Measurements from ENCODE around the gene ABHD6.
"Not testable (repeated sequence)": the region's sequence is repeated elsewhere in the genome, so short reads cannot be mapped to it uniquely, and the experiment has no call there.

Gene ABHD6

DNA sequence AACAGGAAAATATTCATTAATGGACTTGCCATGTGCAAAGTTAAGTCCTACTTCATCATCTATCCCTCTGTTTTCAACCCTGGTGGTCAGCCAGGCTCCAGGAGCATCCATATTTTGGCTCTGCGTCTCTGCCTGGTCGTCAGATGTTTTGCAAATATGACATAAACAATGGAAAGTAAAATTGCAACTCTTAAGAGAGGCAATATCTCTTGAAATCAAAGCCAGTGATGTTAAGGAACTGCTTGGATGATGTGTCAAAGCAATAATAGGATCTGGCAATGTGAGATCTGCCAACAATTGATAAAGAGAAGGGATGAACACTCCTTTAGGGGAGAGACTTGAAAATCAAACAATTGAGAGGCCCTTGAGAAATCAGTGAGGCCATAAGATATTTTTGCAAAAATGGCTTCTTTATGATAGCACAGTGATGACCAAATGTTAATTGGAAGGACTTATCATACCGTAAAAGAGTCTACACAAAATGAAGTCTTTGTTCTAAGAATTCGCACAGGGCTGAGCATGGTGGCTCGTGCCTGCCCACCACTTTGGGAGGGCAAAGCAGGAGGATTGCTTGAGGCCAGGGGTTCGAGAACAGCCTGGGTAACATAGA, 6.5 kb downstream of the ABHD6 start:
- DNase-seq = no peak

DNA sequence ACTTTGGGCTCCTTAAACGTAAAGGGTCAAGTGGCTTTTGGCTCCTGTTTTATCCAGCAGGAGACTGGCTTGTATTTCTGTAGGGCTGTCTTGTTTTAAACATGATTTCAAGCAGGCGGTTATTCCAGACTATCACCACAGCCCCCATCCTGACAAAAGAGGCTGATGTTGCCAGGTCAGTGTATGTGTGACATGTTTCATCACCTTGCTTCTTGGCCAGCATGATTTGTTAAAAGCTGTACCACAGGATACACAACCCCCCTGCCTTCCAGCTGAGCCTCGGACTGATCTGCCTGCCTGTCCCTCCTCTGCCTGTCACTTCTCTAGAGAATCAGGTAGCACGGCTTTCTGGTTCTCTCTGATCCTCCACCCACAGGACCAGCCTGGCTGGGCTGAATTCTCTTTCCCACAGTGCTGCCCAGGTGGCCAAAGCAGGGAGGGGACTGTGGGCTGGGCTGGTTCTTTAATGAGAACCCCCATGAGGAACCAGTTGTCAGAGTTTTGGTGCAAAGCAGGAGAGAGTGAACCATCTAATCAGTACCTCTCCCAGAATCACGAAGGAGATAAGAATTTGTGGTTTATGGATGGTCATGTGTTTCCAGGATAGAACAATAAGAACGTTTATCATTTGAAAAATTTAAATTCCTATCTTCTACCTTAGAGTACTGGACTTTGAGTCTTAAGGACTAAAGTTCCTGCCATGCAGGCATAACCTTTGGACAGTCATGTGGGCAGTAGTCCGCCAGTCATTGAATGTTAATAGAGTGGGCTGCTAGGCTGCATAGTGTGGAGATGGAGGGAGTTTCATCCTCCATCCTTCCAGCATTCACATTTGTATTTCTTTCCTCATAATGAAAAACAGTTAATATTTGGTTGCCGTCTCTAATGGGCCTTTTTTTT, 8.8 kb downstream of the ABHD6 start:
- no peak for DNase-seq

DNA sequence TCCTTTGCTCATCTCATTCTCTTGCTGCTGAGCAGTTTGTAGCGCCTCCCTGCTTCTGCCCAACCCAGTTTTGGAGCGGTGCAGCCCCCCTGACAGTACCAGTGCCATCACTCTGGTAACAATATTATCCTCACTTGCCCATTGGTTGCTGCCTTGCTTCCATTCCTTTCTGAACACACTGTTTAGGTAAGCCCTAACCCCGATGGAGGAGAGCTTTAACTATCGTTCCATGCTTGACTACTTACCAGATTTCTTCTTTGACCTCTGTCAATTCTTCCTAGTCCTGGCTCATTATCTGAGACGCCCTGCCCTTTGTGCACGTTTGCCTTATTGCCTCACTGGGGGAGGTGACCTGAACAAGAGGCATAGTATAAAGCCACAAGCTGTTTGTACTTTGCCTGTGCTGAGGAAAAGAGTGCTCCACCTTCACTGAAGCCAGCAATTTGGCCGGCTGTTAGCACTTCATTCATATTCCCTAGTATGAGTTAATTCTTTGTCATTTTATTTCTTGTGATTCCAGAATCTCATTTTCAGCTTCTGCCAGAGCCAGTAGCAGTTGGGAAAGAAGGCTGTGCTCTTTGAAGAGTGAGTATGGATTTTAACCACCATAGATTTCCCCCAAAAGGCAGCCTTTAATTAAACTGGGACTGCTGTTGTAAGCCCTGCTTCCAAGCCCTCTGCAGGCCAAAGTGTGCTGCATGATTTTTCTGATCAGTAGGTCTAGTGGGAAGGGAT, 11.9 kb downstream of the ABHD6 start:
- no peak for DNase-seq

DNA sequence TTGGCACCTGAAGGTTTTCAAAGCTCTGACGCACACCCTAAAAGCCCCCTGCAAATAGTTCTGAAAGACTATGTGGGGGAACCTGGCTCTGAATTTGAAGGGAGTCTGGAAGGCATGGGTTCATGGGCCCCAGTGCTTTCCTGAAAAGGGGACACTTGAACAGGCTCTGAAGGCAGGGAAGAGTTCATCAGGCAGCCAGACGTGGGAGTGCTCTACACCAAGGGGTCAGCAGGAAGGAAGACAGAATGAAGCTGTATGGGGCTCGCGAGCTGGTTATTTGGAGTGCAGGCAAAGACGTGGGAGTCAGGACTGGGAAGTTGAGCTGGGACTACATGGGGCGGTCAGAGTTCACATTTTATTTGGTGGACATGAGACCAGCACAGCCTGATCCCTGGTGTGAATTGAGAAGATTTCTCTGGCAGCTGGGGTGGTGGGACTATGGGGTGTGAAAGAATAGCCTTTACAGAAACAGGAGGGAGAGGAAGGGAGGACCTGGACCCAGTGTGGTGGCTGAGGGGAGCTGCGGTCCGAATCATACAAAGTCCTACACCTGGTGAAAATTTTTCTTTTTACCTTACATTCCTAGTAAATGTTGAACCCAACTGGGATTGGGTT, 12.6 kb downstream of the ABHD6 start:
- no peak for DNase-seq

DNA sequence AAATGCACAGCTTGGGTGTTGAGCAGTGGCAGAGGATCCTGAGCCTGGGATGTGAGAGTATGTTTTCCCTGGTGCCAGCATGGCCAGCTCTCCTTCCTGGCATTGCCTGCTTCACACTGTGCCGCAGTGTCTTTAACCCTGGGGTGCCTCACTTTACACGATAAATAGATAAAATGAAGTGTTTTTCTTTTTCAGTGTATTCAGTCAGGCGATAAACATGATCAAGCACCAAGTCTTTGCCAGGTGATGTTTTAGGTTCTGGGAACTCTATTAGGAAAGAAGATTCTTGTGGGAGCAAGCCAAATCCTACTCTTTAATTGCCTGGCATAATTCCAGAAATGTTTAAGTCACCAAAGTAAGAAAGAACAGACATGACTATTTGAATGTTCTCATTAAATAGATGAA, 14.0 kb downstream of the ABHD6 start:
- no peak for DNase-seq

DNA sequence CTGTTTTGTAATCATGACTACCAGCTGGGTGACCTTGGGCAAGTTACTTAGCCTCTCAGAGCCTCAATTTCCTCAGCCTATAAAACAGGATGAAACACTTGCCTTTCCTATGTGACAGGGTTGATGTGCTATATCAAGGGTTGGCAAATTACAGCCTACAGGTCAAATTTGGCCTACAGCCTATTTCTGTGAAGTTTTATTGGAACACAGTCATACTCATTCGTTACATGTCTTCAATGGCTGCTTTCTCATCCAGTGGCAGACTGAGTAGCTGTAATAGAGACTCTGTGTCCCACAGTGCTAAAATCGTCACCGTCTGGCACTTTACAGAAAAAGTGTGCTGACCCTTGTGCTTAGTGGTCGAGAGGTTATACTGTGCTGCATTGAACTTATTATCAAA, 16.6 kb downstream of the ABHD6 start:
- no peak for DNase-seq

DNA sequence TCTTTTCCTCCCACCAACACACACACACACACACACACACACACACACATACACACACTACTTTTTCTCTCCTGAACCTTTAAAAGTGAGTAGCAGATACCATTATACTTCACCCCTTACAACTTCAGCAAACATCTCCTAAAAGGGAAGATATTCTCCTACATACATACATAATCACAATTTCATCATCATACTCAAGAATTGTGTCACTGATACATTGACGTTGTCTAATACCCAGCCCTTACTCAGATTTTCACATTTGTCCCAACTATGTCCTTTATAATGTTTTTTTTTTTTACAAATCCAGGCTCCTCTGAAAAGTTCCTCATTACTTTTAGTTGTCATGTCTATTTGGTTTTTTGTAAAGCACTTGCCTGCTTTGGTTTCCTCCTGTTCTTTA, 18.5 kb downstream of the ABHD6 start:
- no peak for DNase-seq

DNA sequence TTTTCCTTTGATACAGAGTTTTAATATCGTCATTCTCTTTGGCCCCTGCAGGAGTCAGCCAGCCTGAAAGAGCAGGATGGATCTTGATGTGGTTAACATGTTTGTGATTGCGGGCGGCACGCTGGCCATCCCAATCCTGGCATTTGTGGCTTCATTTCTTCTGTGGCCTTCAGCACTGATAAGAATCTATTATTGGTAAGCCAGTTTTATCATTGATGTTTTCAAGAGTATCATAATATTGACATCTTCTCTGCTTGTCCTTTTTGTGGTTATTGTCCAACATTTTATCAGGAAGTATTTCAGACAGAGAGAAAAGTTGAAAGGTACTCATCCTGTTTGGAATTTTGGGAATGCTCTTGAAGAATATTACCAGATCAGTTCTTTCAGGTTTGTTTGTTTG, 18.9 kb downstream of the ABHD6 start:
- DNase-seq = no peak

DNA sequence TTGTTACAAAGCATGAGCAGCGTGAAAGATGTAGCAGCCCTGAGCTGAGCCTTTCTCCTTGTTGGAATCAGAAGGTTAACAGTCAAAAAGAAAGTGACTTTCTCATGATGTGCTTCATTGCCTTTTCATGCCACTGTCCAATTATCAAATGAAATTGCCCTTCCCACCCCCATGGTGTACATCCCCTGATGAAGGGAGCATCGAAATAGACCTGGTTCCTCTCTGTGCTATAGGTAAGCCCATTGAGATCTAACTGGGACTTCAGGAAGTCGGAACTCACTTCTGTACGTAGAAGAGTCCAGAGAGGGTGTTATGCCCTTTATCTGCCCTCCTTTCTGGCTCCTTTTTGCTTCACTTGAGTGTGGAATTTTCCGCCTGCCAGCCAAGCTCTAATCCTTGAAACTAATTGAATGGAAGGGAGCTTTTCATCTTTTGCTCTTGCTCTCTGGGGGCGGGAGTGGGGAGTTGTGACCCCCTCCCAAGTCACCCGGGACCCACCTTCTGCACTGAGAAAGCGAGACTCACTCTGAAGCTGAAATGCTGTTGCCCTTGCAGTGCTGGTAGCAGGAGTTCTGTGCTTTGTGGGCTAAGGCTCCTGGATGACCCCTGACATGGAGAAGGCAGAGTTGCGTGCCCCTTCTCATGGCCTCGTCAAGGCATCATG, 20.9 kb downstream of the ABHD6 start:
- no peak for DNase-seq

DNA sequence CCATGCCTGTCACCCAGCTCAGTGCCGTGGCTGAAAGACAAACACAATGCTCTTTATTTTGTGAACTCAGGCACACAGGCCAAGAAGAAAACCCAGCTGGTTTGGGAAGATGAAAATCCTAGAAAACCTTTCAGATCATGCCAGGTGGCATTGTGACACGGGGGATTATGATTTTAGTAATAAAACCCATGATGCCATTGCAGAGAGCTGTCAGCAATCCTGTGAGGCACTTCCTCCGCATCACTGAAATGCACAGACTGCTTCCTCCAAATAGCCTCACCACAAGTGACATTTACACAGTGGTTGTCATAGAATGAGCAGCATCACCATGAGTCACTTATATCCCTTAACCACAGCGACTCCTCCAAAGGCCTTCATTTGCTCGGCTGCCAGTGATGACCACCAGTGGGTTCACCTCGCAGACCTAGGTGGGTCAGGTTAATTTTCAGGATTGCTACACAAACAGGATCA, 22.7 kb downstream of the ABHD6 start:
- DNase-seq = peak; percentile 56

DNA sequence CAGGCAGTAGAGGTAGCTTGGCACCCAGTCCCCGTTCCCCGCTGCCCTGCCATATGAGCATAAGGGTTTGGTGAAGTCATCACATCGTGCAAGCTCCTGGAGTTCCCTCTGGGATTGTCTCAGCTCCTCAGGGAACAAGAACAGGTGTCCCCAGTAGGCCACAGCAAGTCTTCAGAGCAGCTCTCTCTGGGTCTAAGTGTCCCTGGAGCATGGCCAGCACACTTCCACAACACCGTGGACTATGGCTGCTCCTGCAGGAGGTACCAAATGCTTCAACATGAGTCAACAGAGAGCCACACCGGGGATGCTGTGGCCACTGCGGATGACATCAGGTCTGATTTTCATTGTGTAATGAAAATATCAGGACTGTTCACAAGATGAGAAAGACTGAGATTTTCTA, 23.1 kb downstream of the ABHD6 start:
- DNase-seq = no peak

DNA sequence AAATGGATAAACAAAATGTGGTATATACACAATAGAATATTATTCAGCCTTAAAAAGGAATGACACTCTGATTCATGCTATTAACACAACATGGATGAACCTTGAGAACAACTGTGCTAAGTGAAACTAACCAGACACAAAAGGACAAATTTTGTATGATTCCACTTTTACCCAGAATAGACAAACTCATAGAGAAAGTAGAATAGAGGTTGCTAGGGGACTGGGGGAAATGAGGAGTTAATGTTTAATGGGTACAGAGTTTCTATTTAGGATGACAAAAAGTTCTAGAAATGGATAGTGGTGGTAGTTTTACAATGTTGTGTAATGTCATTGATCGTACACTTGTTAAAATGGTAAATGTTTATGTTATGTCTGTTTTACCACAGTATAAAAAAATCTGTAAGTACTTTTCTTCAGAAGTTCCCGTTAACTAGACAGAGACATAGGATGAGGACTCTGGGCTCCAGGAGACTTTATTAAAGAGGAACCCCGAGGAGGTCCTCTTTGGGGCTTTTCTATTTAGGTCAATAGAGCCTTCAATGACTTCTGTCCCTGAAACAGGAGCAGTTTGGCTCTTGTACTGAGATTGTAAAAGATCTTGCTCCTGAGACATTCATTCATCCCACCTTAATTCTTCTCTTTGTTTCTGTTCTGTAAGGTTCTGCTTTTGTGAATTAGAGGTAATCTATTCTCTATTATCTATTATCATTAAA, 24.5 kb downstream of the ABHD6 start:
- DNase-seq = no peak

DNA sequence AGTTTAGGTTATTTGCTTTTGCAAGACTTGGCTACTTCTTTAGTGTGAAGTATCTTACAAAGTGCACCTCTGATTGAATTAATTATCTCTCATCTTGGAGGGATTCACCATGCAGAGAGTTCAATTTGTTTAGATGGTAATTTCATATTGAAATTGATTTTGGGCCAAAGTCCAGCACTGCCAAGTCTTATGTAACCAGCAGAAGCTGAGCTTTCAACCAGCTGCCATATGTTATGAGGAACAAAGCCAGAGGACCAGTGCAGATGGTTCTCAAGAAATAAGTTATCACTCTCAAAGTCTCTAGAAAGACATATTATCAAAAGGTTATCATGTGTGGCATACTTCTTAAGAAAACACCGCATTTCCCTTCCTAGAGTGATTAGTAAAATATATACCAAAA, 29.0 kb downstream of the ABHD6 start:
- DNase-seq = no peak

DNA sequence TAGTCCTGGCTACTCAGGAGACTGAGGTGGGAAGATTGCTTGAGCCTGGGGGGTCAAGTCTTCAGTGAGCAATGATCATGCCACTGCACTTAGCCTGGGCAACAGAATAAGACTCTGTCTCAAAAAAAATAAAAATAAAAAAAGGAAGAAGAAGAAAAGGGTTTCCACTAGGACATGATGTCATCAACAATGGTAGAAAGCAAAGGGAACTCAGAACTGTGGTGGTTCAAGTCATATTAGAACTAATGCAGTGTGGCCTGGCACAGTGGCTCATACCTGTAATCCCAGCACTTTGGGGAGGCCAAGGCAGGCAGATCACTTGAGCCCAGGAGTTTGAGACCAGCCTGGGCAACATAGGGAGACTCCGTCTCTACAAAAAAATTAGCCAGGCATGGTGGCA, 30.0 kb downstream of the ABHD6 start:
- not testable (repeated sequence) for DNase-seq

DNA sequence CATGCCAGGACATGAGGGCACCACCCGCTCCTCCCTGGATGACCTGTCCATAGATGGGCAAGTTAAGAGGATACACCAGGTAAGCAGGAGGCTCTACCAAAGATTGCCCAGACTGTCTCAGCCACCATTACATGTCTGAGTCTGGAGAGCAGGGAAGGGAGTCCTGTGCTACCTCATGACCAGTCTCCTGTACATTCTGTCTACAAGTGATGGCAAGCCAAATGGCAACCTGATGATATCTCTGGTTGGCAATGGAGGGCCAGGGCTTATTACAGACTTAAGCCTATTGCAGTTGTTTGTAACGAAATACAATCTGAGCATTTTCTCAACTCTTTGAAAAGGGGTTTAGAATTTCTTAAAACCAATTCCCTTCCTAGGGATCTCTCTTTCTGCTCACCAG, 31.8 kb downstream of the ABHD6 start:
- no peak for DNase-seq

DNA sequence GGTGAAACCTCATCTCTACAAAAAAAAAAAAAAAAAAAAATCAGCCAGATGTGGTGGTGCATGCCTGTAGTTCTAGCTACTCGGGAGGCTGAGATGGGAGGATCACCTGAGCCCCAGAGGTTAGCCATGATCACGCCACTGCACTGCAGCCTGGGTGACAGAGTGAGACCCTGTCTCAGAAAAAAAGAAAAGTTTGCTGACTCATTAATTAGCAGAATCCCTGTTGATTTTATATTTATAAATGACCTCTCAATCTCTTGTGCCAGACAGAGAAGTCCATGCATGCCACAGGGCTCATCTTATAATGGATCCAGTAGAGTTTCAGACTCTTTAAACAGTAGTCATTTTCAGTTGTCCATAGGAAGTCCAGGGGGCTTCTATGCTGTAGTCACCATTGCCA, 32.9 kb downstream of the ABHD6 start:
- no peak for DNase-seq

DNA sequence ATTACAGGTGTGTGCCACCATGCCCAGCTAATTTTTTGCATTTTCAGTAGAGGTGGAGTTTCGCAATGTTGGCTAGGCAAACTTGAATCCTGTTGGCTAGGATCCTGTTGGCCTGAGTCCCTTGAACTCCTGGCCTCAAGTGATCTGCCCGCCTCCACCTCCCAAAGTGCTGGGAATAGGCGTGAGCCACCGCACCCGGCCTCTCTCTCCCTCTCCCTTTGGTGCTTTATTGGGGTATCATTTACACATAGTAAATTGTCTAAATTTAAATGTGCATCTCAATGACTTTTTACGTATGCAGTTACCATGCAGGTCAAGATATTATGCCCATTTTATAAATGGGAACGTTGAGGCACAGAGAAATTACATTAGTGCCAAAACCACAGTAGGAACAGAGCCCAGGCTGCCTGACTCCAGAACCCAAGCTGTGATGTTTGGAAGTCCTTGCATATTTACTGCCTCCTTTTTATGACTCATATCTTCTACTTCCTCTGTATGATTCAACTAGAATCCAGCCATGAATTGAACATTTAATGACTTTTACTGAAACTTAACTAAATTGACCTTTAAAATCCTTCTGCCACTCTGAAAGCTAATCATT, 34.4 kb downstream of the ABHD6 start:
- DNase-seq = no peak

DNA sequence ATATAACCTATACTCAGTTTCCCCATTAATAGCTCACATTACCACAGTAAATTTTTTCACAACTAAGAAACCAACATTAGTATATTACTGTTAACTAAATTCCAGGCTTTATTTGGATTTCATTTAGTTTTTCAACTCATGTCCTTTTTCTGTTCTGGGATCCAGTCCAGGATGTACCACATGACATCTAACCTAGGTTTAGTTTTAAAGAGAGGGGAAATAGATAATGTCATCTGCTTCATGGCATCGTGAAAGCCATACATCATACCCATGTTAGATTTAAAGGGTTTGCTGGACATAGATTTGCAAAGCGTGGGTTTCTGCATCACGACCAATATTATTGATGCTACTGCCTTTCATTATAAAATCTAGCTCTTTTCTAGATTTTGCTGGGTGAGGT, 35.3 kb downstream of the ABHD6 start:
- no peak for DNase-seq

DNA sequence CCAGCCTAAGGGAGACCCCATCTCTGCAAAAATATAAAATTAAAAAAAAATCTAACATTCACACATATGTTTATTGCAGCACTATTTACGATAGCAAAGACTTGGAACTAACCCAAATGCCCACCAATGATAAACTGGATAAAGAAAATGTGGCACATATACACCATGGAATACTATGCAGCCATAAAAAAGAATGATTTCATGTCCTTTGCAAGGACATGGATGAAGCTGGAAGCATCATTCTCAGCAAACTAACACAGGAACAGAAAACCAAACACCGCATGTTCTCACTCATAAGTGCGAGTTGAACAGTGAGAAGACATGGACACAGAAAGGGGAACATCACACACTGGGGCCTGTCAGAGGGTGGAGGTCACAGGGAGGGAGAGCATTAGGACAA, 35.8 kb downstream of the ABHD6 start:
- DNase-seq = not testable (repeated sequence)

DNA sequence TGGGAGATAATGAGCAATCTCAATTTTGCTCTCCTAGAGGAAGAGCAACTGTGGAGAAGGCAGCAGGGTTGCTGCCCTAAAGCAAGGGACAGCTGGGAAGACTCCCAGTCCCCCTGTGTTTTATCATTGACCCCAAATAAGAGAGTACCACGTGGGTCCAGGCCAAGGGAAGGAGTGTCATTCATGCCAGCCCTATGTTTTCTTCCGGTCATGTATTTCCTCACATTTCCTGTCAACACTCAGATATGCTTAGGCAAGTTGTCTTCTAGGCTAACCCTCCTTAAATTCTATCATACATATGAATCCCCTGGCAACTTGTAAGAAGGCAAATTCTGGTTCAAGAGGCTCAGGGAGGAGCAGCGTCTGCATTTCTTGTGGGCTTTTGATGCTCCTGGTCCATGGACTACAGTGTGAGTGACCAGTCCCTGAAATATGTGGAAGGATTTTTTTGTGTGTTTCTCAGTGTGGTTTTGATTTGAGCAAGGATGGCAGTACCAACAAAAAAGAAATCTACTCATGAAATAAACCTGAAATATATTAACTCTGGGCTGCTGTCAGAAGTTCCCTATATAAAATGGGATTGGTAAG, 36.5 kb downstream of the ABHD6 start:
- peak; percentile 16 for DNase-seq

DNA sequence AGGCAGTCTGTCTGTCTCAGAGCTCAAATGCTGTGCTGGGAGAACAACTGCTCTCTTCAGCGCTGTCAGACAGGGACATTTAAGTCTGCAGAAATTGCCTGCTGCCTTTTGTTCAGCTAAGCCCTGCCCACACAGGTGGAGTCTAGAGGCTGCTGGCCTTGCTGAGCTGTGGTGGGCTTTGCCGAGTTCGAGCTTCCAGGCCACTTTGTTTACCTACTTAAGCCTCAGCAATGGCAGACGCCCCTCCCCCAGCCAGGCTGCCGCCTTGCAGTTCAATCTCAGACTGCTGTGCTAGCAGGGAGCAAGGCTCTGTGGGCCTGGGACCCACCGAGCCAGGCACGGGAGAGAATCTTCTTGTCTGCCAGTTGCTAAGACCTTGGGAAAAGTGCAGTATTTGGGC, 43.5 kb downstream of the ABHD6 start:
- peak; percentile 22 for DNase-seq
